K562 (cell line): ENCODE results near the gene OTOP3. TPM values are rescaled to one million over a fixed set of nuclear protein-coding genes. Genes with fewer than 3 reads are reported as not detected.

Experiments
- ATAC-seq: fragments of 200-7000 bp; cut with Tn5 transposase; 3 replicates; pipeline ENCODE4 v1.9.1; 2020; ENCODE audit warnings: moderate library complexity
- BruUV-seq: library from RNA; stranded (reverse); fragments of 400-500 nt; replicated peaks from 2 replicates; lab custom pipeline; 2021; lab: Mats Ljungman, UMichigan
- CTCF ChIA-PET: fragments of 300-600 bp; formaldehyde crosslinking; extraction: SDS; loops from one replicate; lab custom pipeline; 2021; ENCODE audit warnings: low intra/inter-chr PET ratio; lab: Yijun Ruan, JAX
- POLR2A ChIA-PET: fragments of 300-600, 350-650 bp; sonication (Branson Sonifier 250); formaldehyde crosslinking; extraction: SDS; loops from one replicate; lab custom pipeline; 2021; ENCODE audit warnings: antibody characterized with exemption, inconsistent platforms; lab: Yijun Ruan, JAX
- DNase-seq, 4 experiments: peaks; one replicate each; pipeline versions ENCODE4 v3.0.0 to v3.0.0-alpha.2; 2011 to 2018; ENCODE audit warnings: low spot score in 3 of 4, mixed read lengths in 3 of 4; ENCODE audit errors: extremely low read depth in 1 of 4
- FAIRE-seq: peaks from 2 replicates; lab custom pipeline; 2011; peaks lifted over from hg19 to GRCh38; lab: Jason Lieb, UNC
- H2AFZ ChIP-seq: 2 replicates; pipeline ENCODE4 v1.6.0; 2011; ENCODE audit warnings: low read depth, low read length, control low read depth, inconsistent platforms
- H3K27ac ChIP-seq: fragments of 200-600 bp; 3 replicates; pipeline ENCODE4 v1.8.0; 2011; ENCODE audit warnings: low read depth, mild to moderate bottlenecking, control low read depth, inconsistent platforms, low read length, moderate library complexity, mixed read lengths; ENCODE audit errors: extremely low read depth
- H3K27me3 ChIP-seq, 2 experiments: fragments of 300-600 bp in 1 of 2; 2 replicates in 1 of 2; 3 replicates in 1 of 2; pipeline versions ENCODE4 v1.6.0 to v1.8.0; 2011; ENCODE audit warnings: inconsistent platforms in 2 of 2, low read length in 2 of 2, mild to moderate bottlenecking in 1 of 2, mixed read lengths in 1 of 2, moderate library complexity in 1 of 2; ENCODE audit not compliant: control insufficient read depth in 2 of 2, insufficient read depth in 2 of 2
- H3K36me3 ChIP-seq: fragments of 300-600 bp; 3 replicates; pipeline ENCODE4 v1.8.0; 2011; ENCODE audit warnings: mild to moderate bottlenecking, low read length, inconsistent platforms; ENCODE audit not compliant: control insufficient read depth, insufficient read depth
- H3K4me1 ChIP-seq, 2 experiments: fragments of 200-600 bp in 1 of 2; replicated peaks in 1 of 2; 2 replicates in 1 of 2; 3 replicates in 1 of 2; pipeline versions ENCODE4 v1.5.1 to v1.8.0; 2011; ENCODE audit warnings: inconsistent platforms in 2 of 2, low read length in 2 of 2, mild to moderate bottlenecking in 1 of 2, mixed read lengths in 1 of 2, moderate library complexity in 1 of 2; ENCODE audit not compliant: control insufficient read depth in 2 of 2, insufficient read depth in 2 of 2
- H3K4me2 ChIP-seq: 2 replicates; pipeline ENCODE4 v1.6.1; 2011; ENCODE audit warnings: low read length, control low read depth, inconsistent platforms, mixed read lengths; ENCODE audit not compliant: insufficient read depth
- H3K4me3 ChIP-seq: fragments of 200-600 bp; sonication (generic), shearing (Covaris generic); 2 replicates; pipeline ENCODE4 v1.5.1; 2016; ENCODE audit warnings: control low read depth, inconsistent platforms
- H3K79me2 ChIP-seq: fragments of 200-600 bp; 3 replicates; pipeline ENCODE4 v1.8.0; 2011; ENCODE audit warnings: low read length, inconsistent platforms; ENCODE audit not compliant: control insufficient read depth, insufficient read depth
- H3K9ac ChIP-seq, 2 experiments: 2 replicates each; pipeline versions ENCODE4 v1.6.0 to v1.6.1; 2011; ENCODE audit warnings: low read depth in 2 of 2, low read length in 2 of 2, control low read depth in 1 of 2, inconsistent platforms in 1 of 2, mild to moderate bottlenecking in 1 of 2, mixed read lengths in 1 of 2; ENCODE audit not compliant: insufficient read depth in 1 of 2
- H3K9me1 ChIP-seq: one replicate; pipeline ENCODE4 v1.6.0; 2011; ENCODE audit warnings: inconsistent platforms, mild to moderate bottlenecking, low read length, moderate library complexity; ENCODE audit not compliant: control insufficient read depth, insufficient read depth
- H3K9me3 ChIP-seq: replicated peaks from 2 replicates; pipeline ENCODE4 v1.5.1; 2011; ENCODE audit warnings: low read depth, low read length, inconsistent platforms; ENCODE audit not compliant: control insufficient read depth, insufficient read depth
- H4K20me1 ChIP-seq: replicated peaks from 2 replicates; pipeline ENCODE4 v1.6.1; 2011; ENCODE audit warnings: low read length, inconsistent platforms, mixed read lengths; ENCODE audit not compliant: control insufficient read depth, insufficient read depth
- FOXJ2 ChIP-seq: fragments of 200-800 bp; sonication (Bioruptor generic); IDR thresholded peaks from 2 replicates; pipeline ENCODE4 v1.6.1; 2016; ENCODE audit warnings: missing genetic modification characterization, missing compliant biosample characterization
- HMGN3 ChIP-seq: IDR thresholded peaks from 2 replicates; pipeline ENCODE4 v1.6.1; 2011; ENCODE audit warnings: borderline replicate concordance, low read depth, mild to moderate bottlenecking, mixed read lengths, low read length; ENCODE audit not compliant: insufficient read length; ENCODE audit errors: extremely low read depth
- JUND ChIP-seq, 2 experiments: IDR thresholded peaks; 2 replicates in 1 of 2; 3 replicates in 1 of 2; pipeline ENCODE4 v1.6.1; 2011; ENCODE audit warnings: borderline replicate concordance in 2 of 2, low read depth in 2 of 2, low read length in 2 of 2, improper control_type of control experiment in 1 of 2, missing biosample characterization in 1 of 2, missing genetic modification characterization in 1 of 2, missing genetic modification reagents in 1 of 2
- KDM2B ChIP-seq: fragments of 250-450 bp; sonication (Bioruptor Pico); IDR thresholded peaks from 2 replicates; pipeline ENCODE4 v1.8.0; 2021; ENCODE audit warnings: mild to moderate bottlenecking, moderate library complexity
- MYNN ChIP-seq, 2 experiments: sonication (generic); formaldehyde crosslinking in 1 of 2; IDR thresholded peaks; 2 replicates each; pipeline versions ENCODE4 v1.5.0 to v1.6.1; 2016 to 2020; ENCODE audit warnings: antibody characterized with exemption in 1 of 2, missing genetic modification reagents in 1 of 2
- OTX1 ChIP-seq: fragments of 450-650 bp; formaldehyde crosslinking; IDR thresholded peaks from 2 replicates; pipeline ENCODE4 v1.4.0; 2022; ENCODE audit warnings: mild to moderate bottlenecking
- POLR2A ChIP-seq: fragments of 450-650 bp; conservative IDR thresholded peaks from 2 replicates; pipeline ENCODE4 v1.6.1; 2016
- PTBP1 ChIP-seq: fragments of 200-400 bp; formaldehyde crosslinking; IDR thresholded peaks from 2 replicates; pipeline ENCODE4 v1.6.1; 2017; ENCODE audit warnings: low read depth, low read length
- RFX5 ChIP-seq: IDR thresholded peaks from 2 replicates; pipeline ENCODE4 v1.6.1; 2011; ENCODE audit warnings: low read depth, mild to moderate bottlenecking, improper control_type of control experiment, low read length
- ZBTB7A ChIP-seq: IDR thresholded peaks from 2 replicates; pipeline ENCODE4 v1.6.1; 2011; ENCODE audit warnings: low read depth, mild to moderate bottlenecking, low read length, moderate library complexity, borderline replicate concordance; ENCODE audit not compliant: control insufficient read depth
- ZNF143 ChIP-seq: sonication (generic); formaldehyde crosslinking; IDR thresholded peaks from 2 replicates; pipeline ENCODE4 v1.9.0; 2022; ENCODE audit warnings: mild to moderate bottlenecking, missing genetic modification reagents
- ZNF395 ChIP-seq: fragments of 200-800 bp; sonication (Bioruptor generic); IDR thresholded peaks from 2 replicates; pipeline ENCODE4 v1.6.1; 2017; ENCODE audit warnings: missing genetic modification characterization, missing compliant biosample characterization
- ZNF561 ChIP-seq: fragments of 450-650 bp; formaldehyde crosslinking; conservative IDR thresholded peaks from 2 replicates; pipeline ENCODE4 v1.4.0; 2020; ENCODE audit warnings: mild to moderate bottlenecking, moderate library complexity
- WGBS: fragments of 100-300 bp; shearing (Covaris generic); methylation state at CpG from one replicate; pipeline ENCODE4 v1.1.6; 2016; ENCODE audit warnings: low coverage, mixed read lengths; ENCODE audit not compliant: insufficient coverage; ENCODE audit errors: missing lambda C conversion rate; 5-methylcytosine and 5-hydroxymethylcytosine counted together
- in situ Hi-C: fragments of 300-500 bp; cut with MboI; formaldehyde crosslinking; loops from 4 replicates; pipeline ENCODE4 v1.15.0; 2018; ENCODE audit warnings: inconsistent platforms, mixed read lengths
- intact Hi-C: fragments of 100-400 bp; cut with micrococcal nuclease; formaldehyde crosslinking; loops from 2 replicates; pipeline ENCODE4 v1.14.2; 2022
- polyA plus RNA-seq, 8 experiments: library from polyadenylated mRNA; depleted of rRNA in 4 of 8; stranded (reverse) in 5 of 8; unstranded in 3 of 8; fragments of >200 nt; fragmentation: Nextera tagmentation in 2 of 8; fragmentation: Illumina TruSeq in 1 of 8; extraction: Ambion mirVana in 2 of 8; extraction: Trizol in 1 of 8; gene quantifications; 2 replicates each; pipeline versions ENCODE4 v1.2.1 to v1.2.3, GENCODE V29; 2011 to 2014; ENCODE audit warnings: inconsistent platforms in 1 of 8, missing spikeins in 1 of 8
- total RNA-seq, 7 experiments: library from RNA; depleted of rRNA in 6 of 7; stranded (reverse); fragments of >200 nt in 6 of 7; fragmentation: Illumina TruSeq in 2 of 7; extraction: Trizol in 2 of 7; gene quantifications; 2 replicates each; pipeline versions ENCODE4 v1.2.1 to v1.2.3, GENCODE V29; 2011 to 2021; ENCODE audit warnings: low replicate concordance in 1 of 7

The OTOP3 gene
- total and polyA plus RNA-seq, 9 of the 15 experiments (the other 6 are each of a cell fraction or from before 2014, with no cell fraction given), result not detected

- FAIRE-seq, result no peak
- WGBS, result 9% methylated on average over 40 of the region's 57 CpGs
- TF ChIP-seq ZBTB7A (peak; percentile 54), ZNF561 (CRISPR knock-in tag) (no peak), ZNF143 (CRISPR knock-in tag) (no peak), PTBP1 (no peak), MYNN (IDR thresholded peaks at IDR 0.05) (no peak), MYNN (CRISPR knock-in tag; IDR thresholded peaks at IDR 0.05) (no peak), FOXJ2 (tag) (no peak), OTX1 (CRISPR knock-in tag) (no peak), JUND (IDR thresholded peaks at IDR 0.05; ENCODE audit: borderline replicate concordance, low read depth, low read length) (no peak), JUND (tag; IDR thresholded peaks at IDR 0.05; ENCODE audit: borderline replicate concordance, low read depth, low read length) (no peak), KDM2B (CRISPR knock-in tag) (peak; percentile 43; the same call in 1 of the 2 replicates), HMGN3 (no peak), ZNF395 (CRISPR knock-in tag) (no peak), RFX5 (no peak), POLR2A (no peak)
Observed at GRCh38 chr17:74922694-74923537, 12.8 kb upstream of the OTOP3 start, which contains the start of gene USH1G. Gene USH1G (minus strand): TSS chr17:74923255. CDS start chr17:74923073, 182 bp downstream.

More at GRCh38 chr17:74922694-74923537, 12.8 kb upstream of the OTOP3 start, which contains the start of gene USH1G:
- peak; percentile 66 to 91 (median 89) for DNase-seq
- peak; percentile 80 for ATAC-seq
- H3K79me2 ChIP-seq, result no peaks in the 10 kb centered on the region
- H3K9me1 ChIP-seq, result no peaks in the 10 kb centered on the region
- POLR2A ChIA-PET, result interaction anchor here (0.6 to 1.7 kb wide), 5 partner anchors 9 to 348 kb away, joined by 3 to 7 read pairs (median 5); partner anchors contain the start of gene MIF4GD
- H3K4me1 ChIP-seq, result peaks cover 18 to 55% of the 10 kb centered on the region in 2 experiments
- BruUV-seq, result no TSS peak
- peaks cover 9 to 30% of the 10 kb centered on the region in 2 experiments; a peak in 4 of 5 replicates for H3K27me3 ChIP-seq
- H4K20me1 ChIP-seq, result no peaks in the 10 kb centered on the region
- CTCF ChIA-PET, result interaction anchor here (0.9 to 5.8 kb wide), 2 partner anchors 30 to 37 kb away, joined by 3 to 86 read pairs; no protein-coding TSS in a partner anchor
- no peaks in the 10 kb centered on the region for H3K9me3 ChIP-seq
- intact Hi-C loops (loop anchor here (1.0 to 10.0 kb wide), 2 partner anchors 35 to 82 kb away; no protein-coding TSS in a partner anchor), in situ Hi-C loops (loop anchor here (5.0 kb wide), 1 partner anchor 34 kb away; no protein-coding TSS in a partner anchor)
- H3K9ac ChIP-seq, result peak within 1 kb of the TSS; percentile 57 to 90; a peak in 3 of 4 replicates
- H3K36me3 ChIP-seq, result no peaks in the 10 kb centered on the region
- peak within 1 kb of the TSS; percentile 100 for H2AFZ ChIP-seq
- peak within 1 kb of the TSS; percentile 66; the same call in 2 of the 3 replicates for H3K27ac ChIP-seq
- H3K4me3 ChIP-seq, result peak within 1 kb of the TSS; percentile 53
- H3K4me2 ChIP-seq, result peak within 1 kb of the TSS; percentile 76
